Osteocyte (in vitro differentiated cells): Measurements from ENCODE around the gene CCSER2. TPM values are rescaled to one million over a fixed set of nuclear protein-coding genes. Genes with fewer than 3 reads are reported as not detected.

Experiments
- DNase-seq: peaks from one replicate; pipeline ENCODE4 v3.0.0; 2021; ENCODE audit warnings: mixed read lengths; ENCODE audit not compliant: unreplicated experiment; ENCODE audit errors: extremely low spot score
- H3K27ac Mint-ChIP-seq: one replicate; pipeline ENCODE4 v1.8.0; 2021; ENCODE audit warnings: mild to moderate bottlenecking, mixed read lengths; ENCODE audit not compliant: unreplicated experiment
- H3K27me3 Mint-ChIP-seq: one replicate; pipeline ENCODE4 v1.8.0; 2021; ENCODE audit warnings: mixed read lengths; ENCODE audit not compliant: unreplicated experiment
- H3K36me3 Mint-ChIP-seq: one replicate; pipeline ENCODE4 v1.8.0; 2021; ENCODE audit warnings: mixed read lengths; ENCODE audit not compliant: unreplicated experiment
- H3K4me1 Mint-ChIP-seq: one replicate; pipeline ENCODE4 v1.8.0; 2021; ENCODE audit warnings: mixed read lengths; ENCODE audit not compliant: unreplicated experiment
- H3K4me3 Mint-ChIP-seq: one replicate; pipeline ENCODE4 v1.8.0; 2021; ENCODE audit warnings: mild to moderate bottlenecking, moderate library complexity, mixed read lengths; ENCODE audit not compliant: unreplicated experiment
- H3K9me3 Mint-ChIP-seq: one replicate; pipeline ENCODE4 v1.8.0; 2021; ENCODE audit warnings: mixed read lengths; ENCODE audit not compliant: unreplicated experiment
- CTCF ChIP-seq: fragments of 200-600 bp; sonication (generic); IDR thresholded peaks from 2 replicates; pipeline ENCODE4 v1.5.0; 2021; ENCODE audit warnings: antibody characterized with exemption, mild to moderate bottlenecking, moderate library complexity
- total RNA-seq: library from RNA; stranded (reverse); gene quantifications from 2 replicates; pipeline ENCODE4 v1.2.1, GENCODE V29; 2021

CCSER2 gene
- total RNA-seq, 1 donor from 2014 or later = 70.3 TPM

- Mint-ChIP-seq H3K36me3 (peaks cover 4% of the 10 kb centered on the region), H3K4me3 (no peak overlapping the region), H3K27ac (no peak overlapping the region), H3K4me1 (peaks cover 19% of the 10 kb centered on the region), H3K27me3 (no peaks in the 10 kb centered on the region), H3K9me3 (no peaks in the 10 kb centered on the region)
- TF ChIP-seq CTCF = no peak
- DNase-seq = no peak
These were observed 12.5 kb downstream of the CCSER2 start for GRCh38 chr10:84340632-84341537.

- no peaks in the 10 kb centered on the region for H3K9me3 Mint-ChIP-seq
- peaks cover 4% of the 10 kb centered on the region for H3K36me3 Mint-ChIP-seq
- no peak overlapping the region for H3K4me3 Mint-ChIP-seq
- H3K4me1 Mint-ChIP-seq = peaks cover 19% of the 10 kb centered on the region
- no peak overlapping the region for H3K27ac Mint-ChIP-seq
- TF ChIP-seq CTCF = no peak
- no peak for DNase-seq
- no peaks in the 10 kb centered on the region for H3K27me3 Mint-ChIP-seq
These were observed 13.1 kb downstream of the CCSER2 start for GRCh38 chr10:84341538-84341856.

DNA sequence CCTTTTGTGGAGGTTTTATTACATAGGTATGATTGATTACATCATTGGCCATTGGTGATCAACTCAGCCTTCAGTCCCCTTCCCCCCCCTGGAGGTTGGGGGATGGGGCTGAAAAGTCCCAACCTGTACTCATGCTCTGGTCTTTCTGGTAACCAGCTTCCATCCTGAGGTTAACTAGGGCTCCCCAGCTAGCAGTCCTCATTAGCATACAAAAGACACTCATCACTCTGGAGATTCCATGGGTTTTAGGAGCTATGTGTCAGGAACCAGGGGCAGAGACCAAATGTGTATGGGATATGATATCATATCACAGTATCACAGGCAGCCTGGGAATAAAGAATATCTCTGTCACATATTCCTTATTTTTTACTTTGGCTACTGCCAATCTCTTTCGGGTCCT is 13.6 kb downstream of the CCSER2 start:
- peaks cover 21% of the 10 kb centered on the region for H3K4me1 Mint-ChIP-seq
- no peak for TF ChIP-seq CTCF
- no peak overlapping the region for H3K27ac Mint-ChIP-seq
- no peaks in the 10 kb centered on the region for H3K9me3 Mint-ChIP-seq
- H3K4me3 Mint-ChIP-seq = no peak overlapping the region
- no peak for DNase-seq
- peaks cover 4% of the 10 kb centered on the region for H3K36me3 Mint-ChIP-seq
- no peaks in the 10 kb centered on the region for H3K27me3 Mint-ChIP-seq

DNA sequence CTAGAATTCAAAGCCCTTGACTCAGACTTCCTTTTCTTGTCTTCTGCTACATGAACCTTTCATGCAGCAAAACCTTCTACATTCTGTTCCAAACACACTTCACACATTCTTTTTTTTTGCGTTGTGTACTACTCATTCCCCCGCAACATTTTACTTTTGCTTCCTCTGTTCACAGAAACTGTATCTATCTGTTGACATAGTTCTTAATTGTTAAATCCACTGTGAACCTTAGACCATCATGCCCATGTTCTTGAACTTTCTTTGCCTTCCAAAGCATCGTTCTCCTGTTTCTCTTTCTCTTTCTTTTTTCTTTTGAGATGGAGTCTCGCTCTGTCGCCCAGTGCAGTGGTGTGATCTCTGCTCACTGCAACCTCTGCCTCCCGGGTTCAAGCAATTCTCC is 14.2 kb downstream of the CCSER2 start:
- no peaks in the 10 kb centered on the region for H3K27me3 Mint-ChIP-seq
- H3K4me3 Mint-ChIP-seq = no peak overlapping the region
- TF ChIP-seq CTCF = no peak
- peaks cover 22% of the 10 kb centered on the region for H3K4me1 Mint-ChIP-seq
- H3K9me3 Mint-ChIP-seq = no peaks in the 10 kb centered on the region
- H3K27ac Mint-ChIP-seq = no peak overlapping the region
- H3K36me3 Mint-ChIP-seq = peaks cover 4% of the 10 kb centered on the region
- DNase-seq = no peak

GRCh38 chr10:84343831-84344230 is 15.4 kb downstream of the CCSER2 start:
- Mint-ChIP-seq H3K4me3 (no peak overlapping the region), H3K27me3 (no peaks in the 10 kb centered on the region), H3K27ac (no peak overlapping the region), H3K36me3 (peaks cover 4% of the 10 kb centered on the region), H3K4me1 (peaks cover 29% of the 10 kb centered on the region), H3K9me3 (no peaks in the 10 kb centered on the region)
- TF ChIP-seq CTCF = no peak
- DNase-seq = no peak
